DND-41 (cell line): ENCODE data around the gene LAMTOR2.

Source experiments
- EZH2 ChIP-seq: IDR thresholded peaks from 3 replicates; pipeline ENCODE4 v1.6.1; 2012; ENCODE audit warnings: borderline replicate concordance, low read depth, mild to moderate bottlenecking, moderate library complexity, low read length, inconsistent platforms; ENCODE audit not compliant: severe bottlenecking
- TF ChIP-seq, protein P1 (sequence below): IDR thresholded peaks from 2 replicates; pipeline ENCODE4 v1.5.1; 2012; ENCODE audit warnings: borderline replicate concordance, low read length, moderate library complexity, mild to moderate bottlenecking; ENCODE audit not compliant: poor library complexity, severe bottlenecking; ENCODE audit errors: extremely low read depth

DNA sequence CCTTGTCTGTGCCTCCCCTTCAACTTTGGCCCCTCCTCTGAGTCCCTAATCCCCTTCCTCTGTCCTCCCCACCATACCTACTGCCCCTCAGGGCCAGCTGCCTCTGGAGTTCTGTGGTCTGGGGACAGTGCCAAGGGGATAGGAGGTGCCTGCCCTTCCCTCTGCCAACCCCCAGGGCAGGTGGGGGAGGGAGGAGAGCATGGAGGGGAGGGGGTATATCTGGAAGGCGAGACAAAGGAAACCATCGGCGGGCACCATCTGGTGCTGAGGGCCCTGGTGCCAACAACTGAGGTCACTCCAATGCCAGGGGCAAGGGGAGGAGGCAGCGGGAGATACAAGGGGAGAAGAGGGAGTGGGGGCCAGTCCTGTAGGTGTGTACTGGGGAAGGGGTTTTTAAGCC, 16.0 kb downstream of the LAMTOR2 start:
- TF ChIP-seq, protein P1, sequence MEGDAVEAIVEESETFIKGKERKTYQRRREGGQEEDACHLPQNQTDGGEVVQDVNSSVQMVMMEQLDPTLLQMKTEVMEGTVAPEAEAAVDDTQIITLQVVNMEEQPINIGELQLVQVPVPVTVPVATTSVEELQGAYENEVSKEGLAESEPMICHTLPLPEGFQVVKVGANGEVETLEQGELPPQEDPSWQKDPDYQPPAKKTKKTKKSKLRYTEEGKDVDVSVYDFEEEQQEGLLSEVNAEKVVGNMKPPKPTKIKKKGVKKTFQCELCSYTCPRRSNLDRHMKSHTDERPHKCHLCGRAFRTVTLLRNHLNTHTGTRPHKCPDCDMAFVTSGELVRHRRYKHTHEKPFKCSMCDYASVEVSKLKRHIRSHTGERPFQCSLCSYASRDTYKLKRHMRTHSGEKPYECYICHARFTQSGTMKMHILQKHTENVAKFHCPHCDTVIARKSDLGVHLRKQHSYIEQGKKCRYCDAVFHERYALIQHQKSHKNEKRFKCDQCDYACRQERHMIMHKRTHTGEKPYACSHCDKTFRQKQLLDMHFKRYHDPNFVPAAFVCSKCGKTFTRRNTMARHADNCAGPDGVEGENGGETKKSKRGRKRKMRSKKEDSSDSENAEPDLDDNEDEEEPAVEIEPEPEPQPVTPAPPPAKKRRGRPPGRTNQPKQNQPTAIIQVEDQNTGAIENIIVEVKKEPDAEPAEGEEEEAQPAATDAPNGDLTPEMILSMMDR, result no peak
- TF ChIP-seq EZH2, result no peak
